NK-92 (cell line): ENCODE data around the gene TMEM59L.

Source experiments
- DNase-seq: peaks from one replicate; lab custom pipeline; 2025; ENCODE audit not compliant: unreplicated experiment; lab: John Stamatoyannopoulos, UW

The TMEM59L gene

DNA sequence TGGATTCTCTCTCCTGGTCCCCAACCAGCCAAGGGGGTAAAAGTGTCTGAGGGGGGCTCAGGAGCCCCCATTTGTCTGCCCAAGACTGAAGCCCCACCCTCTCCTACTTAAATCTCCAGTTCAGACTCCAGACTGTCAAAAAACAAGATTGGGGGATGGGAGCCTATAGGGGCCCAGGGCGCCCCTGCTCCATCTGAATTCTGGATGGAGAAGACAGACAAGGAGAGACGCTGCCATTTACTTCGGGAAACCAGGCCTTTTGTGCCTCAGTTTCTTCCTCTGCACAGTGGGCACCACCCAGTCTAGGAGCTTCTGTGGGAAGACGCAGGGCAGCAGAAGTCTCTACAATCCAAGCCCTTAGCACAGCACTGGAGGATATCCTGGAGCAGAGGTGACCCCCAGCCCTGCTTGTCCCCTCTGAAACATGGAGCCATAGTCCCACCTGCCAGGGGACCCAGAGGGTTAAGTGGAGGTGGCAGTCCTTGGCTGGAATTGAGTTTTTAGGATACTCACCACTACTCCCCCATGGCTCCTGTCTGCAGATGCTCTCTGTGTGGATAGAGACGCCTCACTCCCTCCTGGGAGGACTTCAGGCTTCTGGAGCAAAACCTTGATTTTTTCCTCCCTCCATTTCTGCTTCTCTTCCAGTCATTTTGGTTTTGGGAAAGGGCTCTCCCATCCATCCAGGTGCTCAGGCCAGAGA is 4.4 kb upstream of the TMEM59L start:
- no peak for DNase-seq

GRCh38 chr19:18608805-18609716 is 3.6 kb upstream of the TMEM59L start:
- DNase-seq, result no peak

- no peak for DNase-seq
Observed at GRCh38 chr19:18609717-18610051, 3.0 kb upstream of the TMEM59L start.

GRCh38 chr19:18610245-18610555 is 2.5 kb upstream of the TMEM59L start:
- no peak for DNase-seq

- DNase-seq, result no peak
Observed at GRCh38 chr19:18610556-18611326, 1.9 kb upstream of the TMEM59L start.

DNA sequence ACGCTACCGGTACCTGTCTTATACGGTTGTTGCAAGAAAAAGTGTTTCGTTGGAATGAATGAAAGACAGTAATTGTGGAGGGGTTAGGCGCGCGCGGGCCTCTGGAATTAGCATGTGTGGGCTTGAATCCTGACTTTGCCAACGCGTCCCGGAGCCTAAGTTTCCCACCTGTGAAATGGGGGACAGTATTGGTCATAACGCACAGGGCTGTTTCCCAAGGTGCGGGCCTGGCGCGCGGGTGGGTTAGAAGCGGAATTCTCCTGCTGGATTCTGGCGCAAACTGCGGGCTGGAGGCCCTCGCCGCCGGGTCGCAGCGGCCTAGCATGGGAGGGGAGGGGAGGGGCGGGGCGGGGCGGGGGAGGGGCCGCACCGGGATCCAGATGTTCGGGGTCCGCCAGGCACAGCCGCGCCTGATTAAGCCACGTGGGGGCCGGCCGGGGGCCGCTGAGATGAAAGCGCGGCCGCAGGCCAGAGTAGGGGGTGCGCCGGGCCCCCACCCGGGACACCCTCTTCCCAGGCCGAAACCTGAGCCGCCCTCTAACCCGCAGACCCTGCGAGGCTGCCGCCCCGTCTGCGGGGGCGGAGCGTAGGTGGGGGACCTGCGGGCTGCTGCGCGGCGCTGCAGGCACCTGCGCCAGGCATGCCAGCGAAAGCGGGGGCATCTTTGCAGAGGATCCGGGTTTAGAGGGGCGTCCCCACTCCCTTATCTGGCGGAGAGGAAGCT is 1.2 kb upstream of the TMEM59L start:
- DNase-seq, result no peak

GRCh38 chr19:18612051-18612771 is 459 bp upstream of the TMEM59L start:
- DNase-seq, result no peak

GRCh38 chr19:18613589-18614234 is 1.0 kb downstream of the TMEM59L start:
- DNase-seq, result no peak

GRCh38 chr19:18616023-18616422 is 3.4 kb downstream of the TMEM59L start:
- no peak for DNase-seq

- no peak for DNase-seq
Observed at GRCh38 chr19:18617562-18617961, 4.9 kb downstream of the TMEM59L start.

DNA sequence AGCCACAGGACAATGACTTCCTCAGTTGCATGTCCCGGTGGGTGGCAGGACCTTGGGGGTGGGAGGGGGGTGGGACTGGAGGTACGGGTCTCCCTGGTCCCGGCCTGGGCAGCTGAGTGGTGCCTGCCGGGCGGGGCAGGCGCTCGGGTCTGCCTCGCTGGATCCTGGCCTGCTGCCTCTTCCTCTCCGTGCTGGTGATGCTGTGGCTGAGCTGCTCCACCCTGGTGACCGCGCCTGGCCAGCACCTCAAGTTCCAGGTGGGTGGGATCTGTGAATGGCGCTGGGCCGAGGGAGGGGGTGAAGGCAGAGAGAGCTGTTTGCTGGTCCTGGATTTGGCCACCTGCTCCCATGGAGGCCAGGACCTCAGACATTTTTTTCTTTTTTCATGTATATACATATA is 5.6 kb downstream of the TMEM59L start:
- no peak for DNase-seq

- DNase-seq, result no peak
Observed at GRCh38 chr19:18620311-18620710, 7.6 kb downstream of the TMEM59L start.

- no peak for DNase-seq
Observed at GRCh38 chr19:18620902-18621301, 8.2 kb downstream of the TMEM59L start.

DNA sequence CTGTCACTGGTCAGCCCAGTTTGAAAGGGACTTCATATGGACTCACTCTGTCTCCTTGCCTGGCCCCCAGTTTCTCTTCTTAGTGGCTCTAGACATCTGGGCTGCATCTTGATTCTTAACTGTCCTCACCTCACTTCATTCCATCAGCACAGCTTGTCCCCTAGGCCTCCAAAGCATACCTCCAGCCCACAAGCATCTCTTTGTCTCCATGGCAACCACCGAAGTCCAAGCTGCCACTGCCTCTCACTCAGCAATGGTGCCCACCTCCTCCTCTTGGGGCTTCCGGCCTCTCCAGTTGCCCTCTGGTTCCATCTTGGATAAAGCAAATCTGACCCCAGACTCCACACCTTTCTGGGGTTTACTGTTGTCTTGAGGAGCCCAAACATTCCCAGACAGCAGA is 14.2 kb downstream of the TMEM59L start:
- no peak for DNase-seq

GRCh38 chr19:18629166-18630088 is 16.8 kb downstream of the TMEM59L start:
- DNase-seq, result no peak

GRCh38 chr19:18633321-18633720 is 20.7 kb downstream of the TMEM59L start:
- DNase-seq, result no peak

DNA sequence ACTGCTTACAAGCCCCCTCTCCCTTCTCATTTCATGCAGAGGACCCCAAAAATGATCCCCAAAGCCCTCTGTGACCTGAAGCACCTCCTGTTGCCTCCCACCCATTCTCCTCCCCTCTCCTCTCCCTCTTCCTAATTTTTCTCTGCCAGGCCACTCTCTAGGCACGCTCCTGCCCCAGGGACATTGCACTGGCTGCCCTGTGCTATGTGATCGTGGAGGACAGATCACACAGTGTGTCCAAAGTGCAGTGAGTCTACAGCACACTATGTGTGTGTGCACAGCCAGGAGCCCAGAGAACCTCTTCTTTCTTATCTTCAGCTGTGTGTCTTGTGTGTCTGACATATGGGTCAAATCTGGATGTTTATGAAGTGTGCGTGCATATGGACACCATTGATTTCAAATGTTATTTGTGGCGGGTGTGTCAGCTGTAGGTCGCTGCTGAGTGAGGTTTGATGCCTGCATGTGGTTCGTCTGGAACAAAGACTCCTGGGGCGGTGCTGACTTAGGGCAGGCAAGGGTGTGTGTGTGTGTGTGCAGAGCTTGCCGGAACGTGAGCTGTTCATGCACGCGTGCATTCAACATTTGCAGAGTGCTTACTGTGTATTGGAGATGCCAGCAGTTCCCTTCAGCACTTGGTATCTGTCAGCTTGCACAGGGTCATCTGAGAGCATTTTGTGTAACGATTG is 22.1 kb downstream of the TMEM59L start:
- DNase-seq, result no peak

DNA sequence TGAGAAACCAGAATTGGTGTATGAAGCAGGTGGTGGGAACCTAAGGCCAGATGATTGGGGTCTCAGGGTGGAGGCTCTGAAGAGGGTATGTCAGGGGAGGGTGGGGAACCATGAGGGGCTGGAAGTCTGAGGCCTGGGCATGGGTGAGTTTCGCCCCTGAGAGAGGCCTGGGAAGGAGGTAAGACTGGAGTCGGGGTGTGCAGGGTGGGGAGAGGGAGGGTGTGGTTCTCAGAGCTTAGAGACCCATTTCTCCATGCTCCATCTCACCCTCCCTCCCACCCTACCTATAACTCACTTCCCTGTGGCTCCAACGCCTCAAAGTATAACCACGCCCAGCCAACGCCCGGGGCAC is 23.1 kb downstream of the TMEM59L start:
- no peak for DNase-seq
